Measurements from ENCODE around the gene PTPRN2. TPM values are rescaled to one million over a fixed set of nuclear protein-coding genes. Genes with fewer than 3 reads are reported as not detected.

The PTPRN2 gene
- total RNA-seq, 1 experiment from 2014 or later = not detected

- no peak for DNase-seq
- ChIA-PET CTCF (no interaction called here), POLR2A (ENCODE audit: unreplicated experiment) (no interaction called here)
- H3K9me2 ChIP-seq (ENCODE audit: insufficient read depth) = no peaks in the 10 kb centered on the region
- no peaks in the 10 kb centered on the region for H3K9me3 ChIP-seq (ENCODE audit: insufficient read depth, low read depth)
- no peaks in the 10 kb centered on the region for H3K79me2 ChIP-seq (ENCODE audit: low read depth)
- H3K27ac ChIP-seq = no peak overlapping the region
- intact Hi-C loops (cut with micrococcal nuclease; ENCODE audit: unreplicated experiment) = no loop called here
- TF ChIP-seq EZH2 (IDR thresholded peaks at IDR 0.05; ENCODE audit: low read depth) = no peak
- no peak overlapping the region for H3K4me3 ChIP-seq
- H3K4me1 ChIP-seq (replicated peaks; ENCODE audit: insufficient read depth) = no peaks in the 10 kb centered on the region
- no peaks in the 10 kb centered on the region for H3F3A ChIP-seq (ENCODE audit: insufficient read depth, low read depth)
- H3K4me2 ChIP-seq = no peak overlapping the region
- H4K20me1 ChIP-seq (ENCODE audit: insufficient read depth) = no peaks in the 10 kb centered on the region
- H3K27me3 ChIP-seq (ENCODE audit: insufficient read depth, low read depth) = peaks cover 100% of the 10 kb centered on the region
- no TSS peak for BruUV-seq (replicated peaks)
- no peak overlapping the region for H2AFZ ChIP-seq
- H3K36me3 ChIP-seq (ENCODE audit: low read depth) = no peaks in the 10 kb centered on the region
These were observed 1017.7 kb downstream of the PTPRN2 start for GRCh38 chr7:157569967-157570366.

- no peak overlapping the region for H3K4me3 ChIP-seq
- H3K4me2 ChIP-seq = peak overlapping the region; percentile 45
- no peaks in the 10 kb centered on the region for H3K4me1 ChIP-seq (replicated peaks; ENCODE audit: insufficient read depth)
- H3K9me3 ChIP-seq (ENCODE audit: insufficient read depth, low read depth) = no peaks in the 10 kb centered on the region; the same call in 1 of the 2 replicates
- CTCF ChIA-PET = no interaction called here
- H3F3A ChIP-seq (ENCODE audit: insufficient read depth, low read depth) = no peaks in the 10 kb centered on the region
- BruUV-seq (replicated peaks) = no TSS peak
- no peaks in the 10 kb centered on the region for H3K79me2 ChIP-seq (ENCODE audit: low read depth)
- POLR2A ChIA-PET (ENCODE audit: unreplicated experiment) = no interaction called here
- no peak for DNase-seq
- no peaks in the 10 kb centered on the region for H3K36me3 ChIP-seq (ENCODE audit: low read depth)
- H2AFZ ChIP-seq = no peak overlapping the region
- TF ChIP-seq, protein P1, sequence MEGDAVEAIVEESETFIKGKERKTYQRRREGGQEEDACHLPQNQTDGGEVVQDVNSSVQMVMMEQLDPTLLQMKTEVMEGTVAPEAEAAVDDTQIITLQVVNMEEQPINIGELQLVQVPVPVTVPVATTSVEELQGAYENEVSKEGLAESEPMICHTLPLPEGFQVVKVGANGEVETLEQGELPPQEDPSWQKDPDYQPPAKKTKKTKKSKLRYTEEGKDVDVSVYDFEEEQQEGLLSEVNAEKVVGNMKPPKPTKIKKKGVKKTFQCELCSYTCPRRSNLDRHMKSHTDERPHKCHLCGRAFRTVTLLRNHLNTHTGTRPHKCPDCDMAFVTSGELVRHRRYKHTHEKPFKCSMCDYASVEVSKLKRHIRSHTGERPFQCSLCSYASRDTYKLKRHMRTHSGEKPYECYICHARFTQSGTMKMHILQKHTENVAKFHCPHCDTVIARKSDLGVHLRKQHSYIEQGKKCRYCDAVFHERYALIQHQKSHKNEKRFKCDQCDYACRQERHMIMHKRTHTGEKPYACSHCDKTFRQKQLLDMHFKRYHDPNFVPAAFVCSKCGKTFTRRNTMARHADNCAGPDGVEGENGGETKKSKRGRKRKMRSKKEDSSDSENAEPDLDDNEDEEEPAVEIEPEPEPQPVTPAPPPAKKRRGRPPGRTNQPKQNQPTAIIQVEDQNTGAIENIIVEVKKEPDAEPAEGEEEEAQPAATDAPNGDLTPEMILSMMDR (conservative IDR thresholded peaks at IDR 0.05) = no peak
- TF ChIP-seq EZH2 (IDR thresholded peaks at IDR 0.05; ENCODE audit: low read depth) = no peak
- H3K27me3 ChIP-seq (ENCODE audit: insufficient read depth, low read depth) = peaks cover 100% of the 10 kb centered on the region
- no peaks in the 10 kb centered on the region for H3K9me2 ChIP-seq (ENCODE audit: insufficient read depth)
- intact Hi-C loops (cut with micrococcal nuclease; ENCODE audit: unreplicated experiment) = no loop called here
- no peaks in the 10 kb centered on the region for H4K20me1 ChIP-seq (ENCODE audit: insufficient read depth)
- H3K27ac ChIP-seq = no peak overlapping the region
These were observed 1018.6 kb downstream of the PTPRN2 start for GRCh38 chr7:157568770-157569584.

GRCh38 chr7:157568106-157568769, 1019.4 kb downstream of the PTPRN2 start:
- H3K9me3 ChIP-seq (ENCODE audit: insufficient read depth, low read depth) = no peaks in the 10 kb centered on the region; the same call in 1 of the 2 replicates
- H3K27me3 ChIP-seq (ENCODE audit: insufficient read depth, low read depth) = peaks cover 97% of the 10 kb centered on the region
- H3K79me2 ChIP-seq (ENCODE audit: low read depth) = no peaks in the 10 kb centered on the region
- ChIA-PET CTCF (no interaction called here), POLR2A (ENCODE audit: unreplicated experiment) (no interaction called here)
- no peak overlapping the region for H2AFZ ChIP-seq
- no peaks in the 10 kb centered on the region for H3K9me2 ChIP-seq (ENCODE audit: insufficient read depth)
- no peak overlapping the region for H3K27ac ChIP-seq
- peak overlapping the region; percentile 45 for H3K4me2 ChIP-seq
- no peak for DNase-seq
- H4K20me1 ChIP-seq (ENCODE audit: insufficient read depth) = no peaks in the 10 kb centered on the region
- no peak for TF ChIP-seq EZH2 (IDR thresholded peaks at IDR 0.05; ENCODE audit: low read depth)
- TF ChIP-seq, protein P1 (conservative IDR thresholded peaks at IDR 0.05) = no peak
- no peaks in the 10 kb centered on the region for H3F3A ChIP-seq (ENCODE audit: insufficient read depth, low read depth)
- no peaks in the 10 kb centered on the region for H3K4me1 ChIP-seq (replicated peaks; ENCODE audit: insufficient read depth)
- H3K4me3 ChIP-seq = no peak overlapping the region
- no peaks in the 10 kb centered on the region for H3K36me3 ChIP-seq (ENCODE audit: low read depth)
- BruUV-seq (replicated peaks) = no TSS peak
- intact Hi-C loops (cut with micrococcal nuclease; ENCODE audit: unreplicated experiment) = no loop called here

Measured in PC-9 (cell line).